HG02970 (cell line): ENCODE results near the gene WASHC1.
"Not testable (repeated sequence)": the region's sequence is repeated elsewhere in the genome, so short reads cannot be mapped to it uniquely, and the experiment has no call there.

ENCODE experiments used
- ATAC-seq: cut with Tn5 transposase; IDR thresholded peaks from one replicate; pipeline ENCODE4 v1.9.1; 2021; ENCODE audit warnings: mild to moderate bottlenecking, moderate library complexity, moderate number of reproducible peaks; ENCODE audit not compliant: unreplicated experiment, low FRiP score

WASHC1 gene, protein sequence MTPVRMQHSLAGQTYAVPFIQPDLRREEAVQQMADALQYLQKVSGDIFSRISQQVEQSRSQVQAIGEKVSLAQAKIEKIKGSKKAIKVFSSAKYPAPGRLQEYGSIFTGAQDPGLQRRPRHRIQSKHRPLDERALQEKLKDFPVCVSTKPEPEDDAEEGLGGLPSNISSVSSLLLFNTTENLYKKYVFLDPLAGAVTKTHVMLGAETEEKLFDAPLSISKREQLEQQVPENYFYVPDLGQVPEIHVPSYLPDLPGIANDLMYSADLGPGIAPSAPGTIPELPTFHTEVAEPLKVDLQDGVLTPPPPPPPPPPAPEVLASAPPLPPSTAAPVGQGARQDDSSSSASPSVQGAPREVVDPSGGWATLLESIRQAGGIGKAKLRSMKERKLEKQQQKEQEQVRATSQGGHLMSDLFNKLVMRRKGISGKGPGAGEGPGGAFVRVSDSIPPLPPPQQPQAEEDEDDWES

DNA sequence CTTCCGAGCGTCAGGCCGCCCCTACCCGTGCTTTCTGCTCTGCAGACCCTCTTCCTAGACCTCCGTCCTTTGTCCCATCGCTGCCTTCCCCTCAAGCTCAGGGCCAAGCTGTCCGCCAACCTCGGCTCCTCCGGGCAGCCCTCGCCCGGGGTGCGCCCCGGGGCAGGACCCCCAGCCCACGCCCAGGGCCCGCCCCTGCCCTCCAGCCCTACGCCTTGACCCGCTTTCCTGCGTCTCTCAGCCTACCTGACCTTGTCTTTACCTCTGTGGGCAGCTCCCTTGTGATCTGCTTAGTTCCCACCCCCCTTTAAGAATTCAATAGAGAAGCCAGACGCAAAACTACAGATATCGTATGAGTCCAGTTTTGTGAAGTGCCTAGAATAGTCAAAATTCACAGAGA lies at the start of gene WASHC1:
WASHC1 (minus strand) TSS at position 101 of the 400 bp plus-strand sequence. CDS start 4,457 bp downstream, outside the sequence.
- ATAC-seq = not testable (repeated sequence)

DNA sequence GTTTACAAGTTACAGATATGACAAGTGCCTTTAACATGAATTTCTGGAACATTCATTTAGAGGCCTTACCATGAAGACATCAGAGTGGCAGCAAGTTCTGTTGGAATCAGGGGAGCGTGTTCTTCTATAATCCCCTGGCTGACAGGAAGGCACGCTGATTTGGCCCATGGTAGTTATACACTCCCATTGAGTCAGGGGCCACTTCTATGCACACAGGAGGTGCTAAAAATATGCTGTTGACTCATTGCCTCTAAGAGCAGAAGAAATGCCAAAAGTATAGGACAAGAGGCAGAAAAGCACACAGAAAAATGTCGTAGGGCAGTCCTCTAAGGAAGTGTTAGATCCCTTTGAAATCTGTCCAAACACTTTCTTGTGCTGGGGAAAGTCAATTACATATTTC lies 49.1 kb upstream of the WASHC1 start:
- ATAC-seq = not testable (repeated sequence)

DNA sequence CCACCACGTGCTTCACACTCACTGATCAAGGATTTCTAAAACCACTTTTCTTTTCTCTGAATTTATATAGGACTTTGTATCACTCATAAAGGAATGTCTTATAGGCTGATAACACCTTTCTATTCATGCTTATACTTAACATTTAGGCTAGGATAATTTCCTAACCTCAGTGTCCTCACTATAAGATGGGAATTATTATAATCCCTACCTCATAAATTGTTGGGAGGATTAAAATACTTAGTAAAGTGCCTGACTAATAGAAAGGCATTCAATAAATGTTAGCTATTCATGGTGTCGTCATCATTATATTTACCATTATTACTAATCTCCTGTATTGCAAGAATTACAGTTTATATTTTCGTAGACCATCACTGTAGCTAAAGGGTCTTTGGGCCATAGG lies 47.1 kb upstream of the WASHC1 start:
- ATAC-seq = not testable (repeated sequence)

DNA sequence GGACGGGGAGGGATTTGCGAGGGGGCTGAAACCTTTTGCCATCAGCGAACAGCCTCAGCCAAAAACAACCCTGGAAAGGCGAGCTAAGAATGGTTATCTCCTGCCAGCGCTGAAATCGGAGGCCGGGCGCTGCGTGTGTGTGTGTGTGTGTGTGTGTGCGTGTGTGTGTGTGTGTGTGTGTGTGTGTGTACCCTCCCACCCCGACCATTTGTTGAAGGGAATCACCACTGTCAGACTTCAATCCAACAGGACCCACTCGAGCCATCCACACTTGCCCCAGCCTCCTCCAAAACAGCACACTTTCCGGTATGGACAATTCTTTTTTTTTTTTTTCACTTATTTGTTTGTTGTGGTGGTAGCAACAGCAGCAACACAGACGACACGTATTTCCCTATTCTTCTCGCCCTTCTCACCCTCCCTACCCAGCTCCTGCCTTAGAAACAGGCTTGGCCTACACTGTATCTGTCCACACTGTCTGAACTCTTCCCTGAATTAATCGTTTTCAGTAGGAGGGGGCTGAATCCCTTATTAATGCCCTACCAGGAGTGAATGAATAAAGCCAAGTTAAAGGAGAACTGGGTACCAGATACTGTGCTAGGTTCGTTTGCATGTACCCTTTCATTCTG lies 44.8 kb upstream of the WASHC1 start:
- ATAC-seq = not testable (repeated sequence)

DNA sequence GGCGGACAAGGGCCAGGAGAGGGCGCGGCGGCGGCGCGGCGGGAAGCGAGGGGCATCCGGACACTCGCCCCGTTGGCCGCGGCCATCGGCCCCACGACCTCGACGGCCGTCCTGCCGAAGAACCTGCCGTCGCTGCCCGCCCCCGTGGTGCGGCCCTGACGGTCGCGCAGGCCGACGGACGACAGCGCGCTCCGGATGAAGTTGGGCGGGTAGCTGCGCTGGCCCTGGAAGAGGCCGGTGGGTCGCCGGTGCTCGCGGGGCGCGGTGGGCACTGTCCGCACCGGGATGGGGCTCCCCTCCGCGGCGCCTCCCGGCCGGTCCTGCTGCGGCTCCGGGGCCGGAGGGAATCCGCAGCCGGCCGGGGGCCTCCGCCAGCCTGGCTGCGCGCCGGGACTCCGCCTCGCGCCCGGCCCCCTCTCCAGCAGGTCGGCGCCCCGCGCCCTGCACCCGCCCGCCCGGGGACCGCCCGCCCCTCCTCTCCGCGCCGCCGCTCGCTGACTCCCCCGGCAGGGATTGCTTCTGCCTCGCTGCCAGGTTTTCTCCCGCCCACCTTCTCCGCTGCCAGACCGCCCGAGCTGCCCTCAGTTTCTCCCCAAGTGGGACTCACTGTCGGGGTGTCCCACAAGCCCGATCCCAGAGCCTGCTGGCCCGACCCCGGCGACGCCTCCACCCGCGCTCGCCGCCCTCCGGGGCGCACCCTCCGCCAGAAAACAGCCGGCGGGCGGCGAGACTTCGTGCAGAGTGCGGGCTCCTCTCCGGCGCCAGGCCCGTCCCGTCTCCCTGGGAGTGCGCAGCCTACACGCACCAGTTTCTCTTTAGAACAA lies 44.0 kb upstream of the WASHC1 start:
- ATAC-seq = not testable (repeated sequence)

DNA sequence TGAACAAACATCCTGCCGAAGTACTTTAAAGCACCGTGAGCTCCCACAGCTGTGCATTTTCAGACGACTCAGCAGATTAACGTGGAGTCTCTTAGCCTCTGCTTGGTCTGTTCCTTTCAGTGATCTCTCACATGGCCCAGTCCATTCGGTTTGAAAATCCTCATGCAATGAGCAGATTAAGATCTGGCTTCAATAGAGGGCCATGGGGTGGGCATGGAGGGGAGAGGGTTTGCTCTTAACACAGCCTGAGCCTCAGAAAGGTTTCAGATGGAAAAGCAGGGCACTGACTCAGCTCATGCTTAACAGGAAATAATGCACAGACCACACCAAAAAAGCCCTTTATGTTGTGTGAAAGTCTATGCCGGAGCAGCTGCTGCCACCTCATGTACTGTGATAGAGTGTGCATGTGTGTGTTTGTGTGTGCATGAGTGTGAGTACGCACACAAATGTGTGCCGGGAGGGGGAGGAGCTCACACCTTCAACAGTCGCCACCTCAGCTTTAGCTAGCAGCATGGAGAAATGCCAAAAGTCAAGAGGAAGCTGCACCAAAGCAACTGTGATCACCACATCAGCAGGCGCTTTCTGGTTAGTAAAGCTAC lies 33.9 kb upstream of the WASHC1 start:
- not testable (repeated sequence) for ATAC-seq

DNA sequence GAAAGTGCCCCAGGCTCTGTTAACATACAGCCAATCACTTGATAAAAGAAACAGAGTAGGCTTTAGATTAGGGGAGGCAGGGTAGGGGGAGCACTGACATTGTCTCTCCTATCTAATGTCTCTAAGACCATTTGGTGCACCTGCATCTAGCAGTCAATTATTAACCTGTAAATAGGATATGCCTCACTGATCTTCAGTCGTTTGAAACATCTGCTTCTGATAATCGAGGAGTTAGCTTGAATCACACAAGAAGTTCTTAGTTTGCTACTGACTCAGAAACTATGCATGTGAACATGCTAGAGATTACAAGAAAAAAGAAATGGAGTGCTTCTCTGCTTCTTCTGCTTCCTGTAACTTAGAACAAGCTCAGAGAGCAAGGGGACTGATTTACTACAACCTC lies 23.4 kb upstream of the WASHC1 start:
- peak; percentile 61 for ATAC-seq

DNA sequence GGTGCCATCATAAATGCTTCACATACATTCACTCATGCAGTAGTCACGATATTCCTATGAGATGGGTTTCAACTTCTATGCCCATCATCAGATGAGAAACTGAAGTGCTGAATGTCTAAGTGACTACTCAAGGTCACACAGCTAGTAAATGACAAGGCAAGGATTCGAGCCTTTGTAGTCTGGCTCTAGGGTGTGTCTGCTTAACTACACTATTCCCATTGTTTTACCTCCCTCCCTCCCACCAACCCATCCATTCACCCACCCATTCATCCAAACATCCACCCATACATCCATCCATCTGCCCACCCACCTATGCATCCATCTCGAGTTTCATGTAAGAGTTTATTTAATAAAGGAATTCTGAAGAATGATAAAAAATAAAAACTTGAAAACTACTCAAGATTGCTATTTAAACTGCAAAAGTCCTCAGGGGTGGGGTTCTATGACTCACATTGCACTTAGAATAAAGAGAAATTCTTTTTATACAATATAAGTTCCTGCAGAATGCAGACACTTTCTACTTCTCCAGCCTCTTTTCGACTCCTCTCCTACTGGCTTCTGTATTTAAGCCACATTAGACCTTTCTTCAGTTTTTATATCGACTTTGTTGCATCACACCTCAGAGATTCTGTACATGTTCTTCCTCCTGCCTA lies 19.1 kb upstream of the WASHC1 start:
- ATAC-seq = not testable (repeated sequence)

DNA sequence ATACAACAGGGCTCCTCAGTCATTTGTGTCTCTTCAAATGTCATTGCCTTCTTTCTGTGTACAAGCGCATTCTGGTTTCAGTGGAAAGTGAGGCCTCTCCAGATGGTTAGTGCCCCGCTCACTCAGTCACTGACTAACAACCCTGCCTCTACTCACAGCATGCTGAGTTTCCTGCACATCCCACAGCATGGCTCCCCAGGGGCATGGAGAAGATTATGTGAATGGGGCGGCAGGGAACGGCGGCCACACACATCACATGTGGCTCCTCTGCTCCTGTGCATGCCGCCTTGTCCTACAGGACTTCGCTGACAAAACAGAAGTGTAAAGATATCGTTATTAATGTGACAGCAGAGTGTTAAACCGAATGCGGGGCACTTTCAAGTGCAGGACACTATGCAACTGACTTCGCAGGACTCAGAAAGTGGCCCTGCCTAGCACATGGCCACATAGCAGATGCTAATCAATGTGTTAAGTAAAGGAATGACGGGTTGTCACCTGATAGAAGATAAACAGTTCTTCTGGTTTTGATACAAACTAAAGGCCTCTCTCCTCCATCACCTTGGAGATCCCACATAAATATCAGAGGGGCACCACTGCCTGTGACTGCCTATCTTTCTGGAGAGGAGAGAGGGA lies 17.5 kb upstream of the WASHC1 start:
- ATAC-seq = not testable (repeated sequence)

DNA sequence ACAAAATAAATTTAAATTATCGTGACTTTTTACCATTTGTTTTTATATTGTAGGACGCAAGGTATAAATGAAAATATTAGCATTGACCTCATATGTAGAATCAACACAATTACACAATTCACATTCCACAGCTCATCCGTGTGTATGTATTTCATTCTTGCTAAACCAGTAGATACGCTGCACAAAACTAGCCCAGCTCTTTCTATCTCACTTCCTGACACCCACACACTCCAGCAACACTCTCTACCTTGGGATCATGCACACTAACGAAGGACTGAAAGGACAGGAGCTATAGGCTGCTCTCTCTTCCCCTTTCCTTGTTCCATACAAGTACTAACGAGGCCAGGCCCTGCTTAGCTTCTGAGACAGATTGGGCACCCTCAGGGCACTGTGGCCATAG lies 16.9 kb upstream of the WASHC1 start:
- ATAC-seq = not testable (repeated sequence)

DNA sequence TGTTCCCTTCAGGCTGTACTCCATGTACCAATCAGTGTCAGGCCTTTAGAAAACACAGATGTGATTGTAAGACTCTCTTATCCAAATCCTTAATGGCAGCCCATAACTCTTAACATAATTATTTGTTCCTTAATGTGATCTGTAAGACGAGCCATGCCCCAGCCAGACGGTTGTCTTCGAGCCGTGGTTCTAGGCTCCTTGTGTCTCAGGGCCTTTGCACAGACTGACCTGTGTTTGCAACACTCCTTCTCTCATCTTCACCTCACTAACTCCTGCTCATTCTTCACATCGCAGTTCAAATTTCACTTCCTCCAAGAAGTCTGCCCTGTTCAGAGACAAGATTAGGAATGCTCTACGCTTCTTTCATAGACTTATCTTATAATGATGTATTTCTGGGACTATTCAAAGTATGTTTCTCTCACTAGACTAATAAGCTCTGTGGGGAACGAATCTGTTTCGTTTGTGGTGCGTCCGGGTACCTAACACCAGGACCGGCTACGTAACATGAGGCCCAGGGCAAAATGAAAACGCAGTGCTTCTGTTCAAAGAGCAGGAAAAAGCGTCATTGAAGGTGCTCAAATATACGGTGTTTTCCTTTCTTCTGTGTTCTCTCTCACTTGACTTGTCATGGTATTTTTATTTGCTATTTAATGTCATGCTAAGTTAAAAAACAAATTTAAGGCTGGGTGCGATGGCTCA lies 16.1 kb upstream of the WASHC1 start:
- not testable (repeated sequence) for ATAC-seq

DNA sequence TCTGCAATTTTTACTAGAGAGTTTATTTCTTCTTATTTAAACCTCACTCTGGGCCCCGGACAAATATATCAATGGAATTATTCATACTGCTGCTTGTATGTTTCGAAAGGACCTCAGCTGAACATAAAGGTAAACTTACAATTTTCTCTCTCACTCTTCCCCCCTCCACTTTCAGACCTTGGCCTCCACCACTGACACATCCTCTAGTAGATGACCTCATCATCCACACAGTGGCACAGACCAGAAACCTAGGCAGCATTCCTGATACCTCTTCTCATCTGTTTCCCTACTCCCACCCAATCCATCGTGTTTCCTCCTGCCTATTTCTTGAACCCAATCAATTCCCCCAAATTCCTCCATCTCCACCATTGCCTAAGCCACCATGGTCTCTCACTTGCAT lies 15.2 kb upstream of the WASHC1 start:
- ATAC-seq = not testable (repeated sequence)

DNA sequence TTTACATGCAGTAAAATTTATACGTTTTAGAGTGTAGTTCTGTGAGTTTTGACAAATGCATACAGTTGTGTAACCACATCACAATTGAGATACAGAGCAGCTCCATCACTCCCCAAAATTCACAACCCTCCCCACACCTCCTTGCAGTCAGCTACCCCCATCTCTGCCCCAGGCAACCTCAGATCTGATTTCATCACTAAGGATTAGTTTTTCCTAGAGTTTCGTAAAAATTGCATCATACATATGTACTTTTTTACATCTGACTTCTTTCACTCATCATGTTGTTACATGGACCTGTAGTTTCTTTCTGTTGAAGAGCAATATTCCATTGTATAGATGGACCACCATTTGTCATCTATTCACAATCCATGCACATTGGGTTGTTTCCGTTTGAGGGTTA lies 14.4 kb upstream of the WASHC1 start:
- ATAC-seq = not testable (repeated sequence)

DNA sequence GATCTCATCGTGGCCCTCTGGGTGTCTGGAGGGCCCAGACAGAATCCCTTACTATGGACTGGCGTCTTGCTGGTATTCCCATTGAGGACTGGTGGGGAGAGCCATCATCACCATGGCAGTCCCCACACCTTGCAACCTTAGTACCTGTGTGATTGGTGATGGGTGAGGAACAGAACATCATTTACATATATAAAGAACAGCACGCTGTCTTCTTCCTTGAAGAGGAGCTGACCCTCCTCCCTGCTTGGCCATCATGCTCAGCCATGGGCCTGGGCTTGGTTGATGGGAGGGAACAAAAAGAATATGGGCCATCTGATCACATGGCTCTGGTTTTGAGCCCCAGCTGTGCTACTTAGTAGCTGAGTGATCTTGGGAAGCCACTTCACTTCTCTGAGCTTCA lies 13.9 kb upstream of the WASHC1 start:
- not testable (repeated sequence) for ATAC-seq

DNA sequence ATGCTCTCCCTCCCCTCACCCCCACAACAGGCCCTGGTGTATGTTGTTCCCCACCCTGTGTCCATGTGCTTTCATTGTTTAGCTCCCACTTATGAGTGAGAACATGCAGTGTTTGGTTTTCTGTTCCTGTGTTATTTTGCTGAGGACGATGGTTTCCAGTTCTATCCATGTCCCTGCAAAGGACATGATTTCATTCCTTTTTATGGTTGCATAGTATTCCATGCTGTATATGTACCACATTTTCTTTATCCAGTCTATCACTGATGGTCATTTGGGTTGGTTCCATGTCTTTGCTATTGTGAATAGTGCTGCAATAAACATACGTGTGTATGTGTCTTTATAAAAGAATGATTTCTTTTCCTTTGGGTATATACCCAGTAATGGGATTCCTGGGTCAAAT lies 12.6 kb upstream of the WASHC1 start:
- ATAC-seq = not testable (repeated sequence)

DNA sequence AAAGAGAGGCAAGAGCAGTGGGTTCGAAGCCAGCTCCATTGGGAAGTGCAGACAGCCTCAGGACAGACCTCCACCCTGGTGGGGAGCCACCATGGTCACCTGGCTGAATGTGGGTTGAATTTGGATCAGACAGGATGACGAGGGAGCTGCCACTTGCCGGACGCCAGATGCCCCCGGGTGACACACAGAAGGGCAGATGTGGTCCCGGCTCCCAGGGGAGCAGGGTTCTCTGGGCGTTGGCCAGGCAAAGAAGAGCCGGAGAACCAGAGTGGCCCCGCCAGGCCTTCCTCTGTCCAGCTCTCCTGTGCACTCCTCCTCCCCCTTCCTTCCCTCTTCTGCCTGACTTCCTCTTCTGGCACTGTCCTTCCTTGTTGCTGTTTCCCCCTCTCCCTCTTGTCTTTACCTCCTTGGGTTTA lies 12.0 kb upstream of the WASHC1 start:
- ATAC-seq = not testable (repeated sequence)

DNA sequence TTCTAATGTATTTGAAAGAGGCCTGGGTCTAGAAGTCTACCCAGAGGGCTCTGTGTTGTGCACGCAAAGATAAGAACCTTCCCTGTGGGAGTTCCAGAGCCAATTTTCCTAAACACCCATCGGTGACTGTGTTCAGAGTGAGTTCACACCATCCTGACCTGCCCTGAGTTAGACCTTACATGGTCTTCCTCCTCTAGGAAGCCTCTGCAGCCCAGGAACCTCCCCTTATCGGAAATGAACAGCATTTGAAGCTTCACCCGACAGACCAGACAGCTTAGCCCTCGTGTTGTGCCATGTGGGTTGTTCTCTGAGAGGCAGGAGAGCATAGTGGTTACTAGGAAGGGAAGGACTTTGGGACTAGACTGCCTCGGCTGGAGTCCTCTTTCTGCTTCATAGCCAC lies 3.1 kb upstream of the WASHC1 start:
- ATAC-seq = not testable (repeated sequence)

DNA sequence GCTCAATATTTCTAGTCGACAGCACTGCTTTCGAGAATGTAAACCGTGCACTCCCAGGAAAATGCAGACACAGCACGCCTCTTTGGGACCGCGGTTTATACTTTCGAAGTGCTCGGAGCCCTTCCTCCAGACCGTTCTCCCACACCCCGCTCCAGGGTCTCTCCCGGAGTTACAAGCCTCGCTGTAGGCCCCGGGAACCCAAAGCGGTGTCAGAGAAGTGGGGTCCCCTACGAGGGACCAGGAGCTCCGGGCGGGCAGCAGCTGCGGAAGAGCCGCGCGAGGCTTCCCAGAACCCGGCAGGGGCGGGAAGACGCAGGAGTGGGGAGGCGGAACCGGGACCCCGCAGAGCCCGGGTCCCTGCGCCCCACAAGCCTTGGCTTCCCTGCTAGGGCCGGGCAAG lies 481 bp downstream of the WASHC1 start:
- not testable (repeated sequence) for ATAC-seq

DNA sequence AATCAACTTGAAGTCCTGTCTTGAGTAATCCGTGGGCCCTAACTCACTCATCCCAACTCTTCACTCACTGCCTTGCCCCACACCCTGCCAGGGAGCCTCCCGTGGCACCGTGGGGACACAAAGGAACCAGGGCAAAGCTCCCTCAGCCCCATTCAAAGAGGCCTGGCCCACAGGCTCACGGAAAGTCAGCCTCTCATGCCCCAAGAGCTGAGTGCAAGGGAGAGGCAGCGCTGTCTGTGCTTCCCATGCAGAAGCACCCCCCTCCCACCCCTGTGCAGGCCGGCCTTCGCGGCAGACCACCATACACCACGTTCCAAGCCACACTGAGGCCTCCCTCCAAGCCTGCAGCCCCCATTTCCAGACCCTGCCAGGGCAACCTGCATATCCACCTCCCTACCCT lies 7.6 kb downstream of the WASHC1 start:
- not testable (repeated sequence) for ATAC-seq
